ENCODE measurements around the gene NCOA7. TPM values are rescaled to one million over a fixed set of nuclear protein-coding genes. Genes with fewer than 3 reads are reported as not detected.

NCOA7 gene
- total and polyA plus RNA-seq, 10 of the 15 experiments (the other 5 are each of a cell fraction or from before 2014, with no cell fraction given) = 18.9 to 50.3 (median 34.2) TPM

DNA sequence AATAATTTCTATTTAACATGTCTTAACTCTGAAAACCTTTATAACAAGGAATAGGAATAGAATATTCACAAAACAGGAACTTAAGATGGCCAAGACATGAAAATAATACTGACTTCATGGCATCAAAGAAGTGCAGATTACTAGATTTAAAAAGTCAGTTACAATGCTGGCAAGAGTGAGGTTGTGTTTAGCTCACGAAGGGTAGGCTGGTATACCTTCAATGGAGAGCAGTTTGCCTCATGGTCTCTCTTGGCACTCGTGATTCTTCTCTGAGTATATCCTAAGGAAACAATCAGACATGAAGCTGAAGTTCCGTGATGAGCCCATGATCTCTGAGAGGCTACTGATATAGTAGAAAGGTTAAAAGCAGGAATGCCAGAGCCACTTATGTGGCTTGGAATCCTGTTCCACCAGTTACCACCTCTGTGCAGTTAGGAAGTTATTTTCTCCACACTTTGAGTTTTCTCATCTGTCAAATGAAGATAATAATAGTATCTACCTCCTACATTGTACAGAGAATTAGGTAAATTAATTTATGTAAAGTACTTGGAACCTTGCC lies 7.2 kb downstream of the NCOA7 start:
- ATAC-seq (peak; percentile 25), DNase-seq (ENCODE audit: low read depth, low spot score) (no peak), FAIRE-seq (no peak)
- in situ Hi-C loops (cut with MboI) = loop anchor here (25.0 kb wide), 1 partner anchor 1489 kb away; no protein-coding TSS in a partner anchor
- RAD21 ChIA-PET (ENCODE audit: unreplicated experiment) = interaction anchor here (1.0 to 11.2 kb wide), 4 partner anchors 9 to 35 kb away, joined by 3 to 135 read pairs (median 14); no protein-coding TSS in a partner anchor
- Histone ChIP-seq H3K27ac (ENCODE audit: control insufficient read depth, insufficient read depth) (peak overlapping the region; percentile 79), H2AFZ (ENCODE audit: control insufficient read depth, low read depth, low read length) (peak overlapping the region; percentile 45), H3K27me3 (replicated peaks in 1 of 2; ENCODE audit: control insufficient read depth in 2 of 2, insufficient read depth in 2 of 2, low read length in 1 of 2) (no peaks in the 10 kb centered on the region), H3K9me3 (replicated peaks; ENCODE audit: control insufficient read depth, insufficient read depth, low read length) (no peaks in the 10 kb centered on the region), H3K79me2 (ENCODE audit: control insufficient read depth, insufficient read depth, low read length) (peaks cover 85% of the 10 kb centered on the region), H3K4me3 (peak overlapping the region; percentile 26; the same call in 1 of the 2 replicates), H3K4me1 (ENCODE audit: control insufficient read depth, insufficient read depth, low read length) (peaks cover 49% of the 10 kb centered on the region), H4K20me1 (ENCODE audit: control insufficient read depth, insufficient read depth) (no peaks in the 10 kb centered on the region), H3K9ac (ENCODE audit: control insufficient read depth, insufficient read depth, low read length) (no peak overlapping the region), H3K36me3 (ENCODE audit: control insufficient read depth in 2 of 2, insufficient read depth in 2 of 2, low read length in 1 of 2) (no peaks in the 10 kb centered on the region; a peak in 1 of 4 replicates), H3K4me2 (ENCODE audit: control insufficient read depth, insufficient read depth) (peak overlapping the region; percentile 97)
- 0 out of 4 replicates have a peak, but pooled peaks of 1 of the 2 experiments have one; percentile 15 for TF ChIP-seq EP300 (IDR thresholded peaks at IDR 0.05; ENCODE audit: borderline replicate concordance in 1 of 2, control insufficient read depth in 1 of 2, low read depth in 2 of 2, low read length in 2 of 2)
- TF ChIP-seq TARDBP (IDR thresholded peaks at IDR 0.05; ENCODE audit: borderline replicate concordance) = no peak
- 0 out of 2 replicates have a peak, but pooled peaks have one; percentile 11 for TF ChIP-seq FOXM1 (IDR thresholded peaks at IDR 0.05; ENCODE audit: low read depth, low read length)
- SMC1A ChIA-PET (ENCODE audit: uncharacterized antibody, unreplicated experiment) = interaction anchor here (1.0 to 12.8 kb wide), 8 partner anchors 13 to 189 kb away, joined by 3 to 325 read pairs (median 4); partner anchors contain the start of gene TRMT11
- BruUV-seq (replicated peaks) = no TSS peak
- intact Hi-C loops (cut with micrococcal nuclease; ENCODE audit: unreplicated experiment) = loop anchor here (5.0 kb wide), 1 partner anchor 189 kb away; the partner anchor contains the start of gene TRMT11
- POLR2A ChIA-PET = interaction anchor here (1.0 to 7.4 kb wide), 6 partner anchors 10 to 37 kb away, joined by 3 to 36 read pairs (median 8); no protein-coding TSS in a partner anchor
- 97% methylated on average over 3 of the region's 3 CpGs for WGBS (ENCODE audit: insufficient coverage, insufficient replicate concordance, low lambda C conversion rate, missing lambda C conversion rate)
- CTCF ChIA-PET = interaction anchor here (1.0 to 23.8 kb wide), 10 partner anchors 11 to 197 kb away, joined by 3 to 505 read pairs (median 6); partner anchors contain the start of gene HINT3

All from GM12878 (cell line).